Thymus (tissue), 11 donors: ENCODE measurements around the gene SLC15A4. TPM values are rescaled to one million over a fixed set of nuclear protein-coding genes. Genes with fewer than 3 reads are reported as not detected.
A peak's percentile ranks its signal among the peaks of the same experiment; 100 is the strongest.

Experiments
- DNase-seq, 9 donors: peaks; one replicate each; pipeline ENCODE4 v3.0.0-alpha.2; 2013; ENCODE audit warnings: low spot score in 9 of 9, low read depth in 6 of 9, missing footprints in 1 of 9
- H3K27ac ChIP-seq, 2 donors: one replicate each; pipeline ENCODE4 v1.5.1; 2013; ENCODE audit warnings: control low read depth in 1 of 2, low read depth in 1 of 2, low read length in 1 of 2, mild to moderate bottlenecking in 1 of 2, moderate library complexity in 1 of 2
- H3K27me3 ChIP-seq, 2 donors: one replicate each; pipeline ENCODE4 v1.5.1; 2013; ENCODE audit warnings: low read length in 1 of 2; ENCODE audit not compliant: control insufficient read depth in 2 of 2, insufficient read depth in 1 of 2
- H3K36me3 ChIP-seq, 2 donors: one replicate each; pipeline ENCODE4 v1.5.1; 2013; ENCODE audit warnings: low read length in 1 of 2, mild to moderate bottlenecking in 1 of 2, moderate library complexity in 1 of 2; ENCODE audit not compliant: control insufficient read depth in 2 of 2, insufficient read depth in 2 of 2
- H3K4me1 ChIP-seq, 2 donors: one replicate each; pipeline ENCODE4 v1.5.1; 2013; ENCODE audit warnings: low read length in 2 of 2; ENCODE audit not compliant: control insufficient read depth in 2 of 2, insufficient read depth in 2 of 2
- H3K4me3 ChIP-seq, 2 donors: one replicate each; pipeline ENCODE4 v1.5.1; 2013; ENCODE audit warnings: low read length in 2 of 2, control low read depth in 1 of 2, mild to moderate bottlenecking in 1 of 2
- H3K9me3 ChIP-seq, 2 donors: one replicate each; pipeline ENCODE4 v1.5.1; 2013; ENCODE audit warnings: low read length in 1 of 2, mild to moderate bottlenecking in 1 of 2; ENCODE audit not compliant: control insufficient read depth in 2 of 2, insufficient read depth in 1 of 2
- WGBS: extraction: QIAGEN DNeasy Blood & Tissue Kit; methylation state at CpG from one replicate; pipeline ENCODE4 v1.1.7; 2013; 5-methylcytosine and 5-hydroxymethylcytosine counted together
- polyA plus RNA-seq: library from polyadenylated mRNA; stranded (reverse); fragments of 200-250 nt; gene quantifications from one replicate; pipeline ENCODE4 v1.2.3, GENCODE V29; 2013
- total RNA-seq: library from RNA; stranded (reverse); fragments of 120-200 nt; gene quantifications from one replicate; pipeline ENCODE4 v1.2.4, GENCODE V29; 2013
- donor health status: healthy.

Gene SLC15A4
- total and polyA plus RNA-seq, 2 donors = 13.4 to 24.7 TPM

- H3K4me3 ChIP-seq = no peak overlapping the region
- peak overlapping the region in 1 of 2 donors; percentile 74 for H3K27ac ChIP-seq
- H3K4me1 ChIP-seq = peaks cover 27 to 28% of the 10 kb centered on the region in 2 donors
- DNase-seq = no peak
- peaks cover 12 to 15% of the 10 kb centered on the region in 2 donors for H3K36me3 ChIP-seq
- no peaks in the 10 kb centered on the region for H3K9me3 ChIP-seq
- 88% methylated on average over 13 of the region's 13 CpGs for WGBS
- H3K27me3 ChIP-seq = no peaks in the 10 kb centered on the region
Observed at GRCh38 chr12:128818065-128819022, 5.4 kb downstream of the SLC15A4 start.

GRCh38 chr12:128817111-128818015 lies 6.4 kb downstream of the SLC15A4 start:
- Histone ChIP-seq H3K36me3 (peaks cover 18 to 21% of the 10 kb centered on the region in 2 donors), H3K4me3 (no peak overlapping the region), H3K9me3 (no peaks in the 10 kb centered on the region), H3K27me3 (no peaks in the 10 kb centered on the region), H3K27ac (no peak overlapping the region), H3K4me1 (peaks cover 20 to 25% of the 10 kb centered on the region in 2 donors)
- 36% methylated on average over 8 of the region's 8 CpGs for WGBS
- no peak for DNase-seq

GRCh38 chr12:128816643-128816920 lies 7.2 kb downstream of the SLC15A4 start:
- DNase-seq = no peak
- Histone ChIP-seq H3K36me3 (peaks cover 18 to 22% of the 10 kb centered on the region in 2 donors), H3K27ac (no peak overlapping the region), H3K4me3 (no peak overlapping the region), H3K9me3 (no peaks in the 10 kb centered on the region), H3K27me3 (no peaks in the 10 kb centered on the region), H3K4me1 (peaks cover 13 to 21% of the 10 kb centered on the region in 2 donors)
- WGBS = 93% methylated on average over 4 of the region's 4 CpGs

GRCh38 chr12:128815779-128816642 lies 7.7 kb downstream of the SLC15A4 start:
- Histone ChIP-seq H3K4me1 (peaks cover 8 to 18% of the 10 kb centered on the region in 2 donors), H3K36me3 (peaks cover 18 to 22% of the 10 kb centered on the region in 2 donors), H3K27ac (no peak overlapping the region), H3K27me3 (no peaks in the 10 kb centered on the region), H3K4me3 (no peak overlapping the region), H3K9me3 (no peaks in the 10 kb centered on the region)
- WGBS = 91% methylated on average over 7 of the region's 7 CpGs
- no peak for DNase-seq

- H3K36me3 ChIP-seq = peaks cover 13 to 25% of the 10 kb centered on the region in 2 donors
- H3K4me1 ChIP-seq = peaks cover 0 to 8% of the 10 kb centered on the region in 2 donors
- no peak overlapping the region for H3K27ac ChIP-seq
- no peak for DNase-seq
- H3K4me3 ChIP-seq = no peak overlapping the region
- WGBS = 97% methylated on average over 25 of the region's 25 CpGs
- H3K9me3 ChIP-seq = no peaks in the 10 kb centered on the region
- H3K27me3 ChIP-seq = no peaks in the 10 kb centered on the region
Observed at GRCh38 chr12:128814411-128815261, 9.1 kb downstream of the SLC15A4 start.

GRCh38 chr12:128813883-128814282 lies 9.9 kb downstream of the SLC15A4 start:
- WGBS = 78% methylated on average over 10 of the region's 10 CpGs
- H3K27ac ChIP-seq = no peak overlapping the region
- H3K36me3 ChIP-seq = peaks cover 14 to 25% of the 10 kb centered on the region in 2 donors
- DNase-seq = no peak
- H3K4me3 ChIP-seq = no peak overlapping the region
- no peaks in the 10 kb centered on the region for H3K9me3 ChIP-seq
- peaks cover 0 to 8% of the 10 kb centered on the region in 2 donors for H3K4me1 ChIP-seq
- H3K27me3 ChIP-seq = no peaks in the 10 kb centered on the region

GRCh38 chr12:128813392-128813791 lies 10.4 kb downstream of the SLC15A4 start:
- Histone ChIP-seq H3K4me1 (peaks cover 0 to 5% of the 10 kb centered on the region in 2 donors), H3K36me3 (peaks cover 19 to 28% of the 10 kb centered on the region in 2 donors), H3K9me3 (no peaks in the 10 kb centered on the region), H3K27me3 (no peaks in the 10 kb centered on the region), H3K4me3 (no peak overlapping the region), H3K27ac (no peak overlapping the region)
- WGBS = 98% methylated on average over 10 of the region's 10 CpGs
- no peak for DNase-seq

GRCh38 chr12:128811806-128812205 lies 12.0 kb downstream of the SLC15A4 start:
- Histone ChIP-seq H3K4me3 (no peak overlapping the region), H3K36me3 (peaks cover 27 to 35% of the 10 kb centered on the region in 2 donors), H3K27ac (no peak overlapping the region), H3K4me1 (no peaks in the 10 kb centered on the region), H3K27me3 (no peaks in the 10 kb centered on the region), H3K9me3 (no peaks in the 10 kb centered on the region)
- no peak for DNase-seq
- 89% methylated on average over 9 of the region's 9 CpGs for WGBS
